Caco-2 (cell line): Measurements from ENCODE around the gene SLC9A1. TPM values are rescaled to one million over a fixed set of nuclear protein-coding genes. Genes with fewer than 3 reads are reported as not detected.

ENCODE experiments used
- BruUV-seq: library from RNA; stranded (reverse); fragments of 400-500 nt; replicated peaks from 2 replicates; lab custom pipeline; 2021; lab: Mats Ljungman, UMichigan
- CTCF ChIA-PET: fragments of 300-600 bp; sonication (Branson Sonifier 250); formaldehyde crosslinking; loops from one replicate; lab custom pipeline; 2022; ENCODE audit warnings: antibody characterized with exemption; lab: Charles Lee
- POLR2A ChIA-PET: fragments of 300-600 bp; sonication (Branson Sonifier 250); formaldehyde crosslinking; loops from one replicate; lab custom pipeline; 2022; ENCODE audit warnings: antibody characterized with exemption; lab: Charles Lee
- DNase-seq, 2 experiments: peaks; one replicate each; pipeline versions ENCODE4 v3.0.0 to v3.0.0-alpha.2; 2020 to 2022
- H3K27me3 ChIP-seq: replicated peaks from 2 replicates; pipeline ENCODE4 v1.6.0; 2011; ENCODE audit warnings: low read length; ENCODE audit not compliant: control insufficient read depth, insufficient read depth
- H3K36me3 ChIP-seq: 2 replicates; pipeline ENCODE4 v1.5.1; 2011; ENCODE audit warnings: low read length; ENCODE audit not compliant: control insufficient read depth, insufficient read depth
- H3K4me1 ChIP-seq: fragments of 250-450 bp; sonication (Bioruptor Pico); 2 replicates; pipeline ENCODE4 v1.5.1; 2020; ENCODE audit warnings: mild to moderate bottlenecking
- H3K4me3 ChIP-seq: 2 replicates; pipeline ENCODE4 v1.5.1; 2011; ENCODE audit warnings: low read depth, mild to moderate bottlenecking, control low read depth, low read length
- H3K9me3 ChIP-seq: fragments of 250-450 bp; sonication (Bioruptor Pico); 2 replicates; pipeline ENCODE4 v1.5.1; 2020; ENCODE audit warnings: mild to moderate bottlenecking, moderate library complexity
- H3K27ac Mint-ChIP-seq: one replicate; pipeline ENCODE4 v1.8.0; 2022; ENCODE audit warnings: mixed read lengths; ENCODE audit not compliant: unreplicated experiment
- H3K27me3 Mint-ChIP-seq: one replicate; pipeline ENCODE4 v1.8.0; 2022; ENCODE audit warnings: mixed read lengths; ENCODE audit not compliant: insufficient read depth, unreplicated experiment
- H3K36me3 Mint-ChIP-seq: one replicate; pipeline ENCODE4 v1.8.0; 2022; ENCODE audit warnings: mild to moderate bottlenecking, mixed read lengths; ENCODE audit not compliant: insufficient read depth, unreplicated experiment
- H3K4me1 Mint-ChIP-seq: one replicate; pipeline ENCODE4 v1.8.0; 2022; ENCODE audit warnings: low read depth, mixed read lengths; ENCODE audit not compliant: unreplicated experiment
- H3K4me3 Mint-ChIP-seq: one replicate; pipeline ENCODE4 v1.8.0; 2022; ENCODE audit warnings: mild to moderate bottlenecking, moderate library complexity, mixed read lengths; ENCODE audit not compliant: unreplicated experiment
- H3K9me3 Mint-ChIP-seq: one replicate; pipeline ENCODE4 v1.8.0; 2022; ENCODE audit warnings: mixed read lengths; ENCODE audit not compliant: unreplicated experiment
- intact Hi-C: fragments of 100-400 bp; cut with micrococcal nuclease; formaldehyde crosslinking; loops from one replicate; pipeline ENCODE4 v1.10.0; 2022; ENCODE audit not compliant: unreplicated experiment
- total RNA-seq: library from RNA; stranded (reverse); gene quantifications from 2 replicates; pipeline ENCODE4 v1.2.3, GENCODE V29; 2022
- TF ChIP-seq, protein P1 (sequence below), 2 experiments: fragments of 200-600 bp in 1 of 2; IDR thresholded peaks; 1 replicate in 1 of 2; 2 replicates in 1 of 2; pipeline versions ENCODE4 v1.5.1 to v1.8.0; 2011 to 2022; ENCODE audit warnings: antibody characterized with exemption in 1 of 2, control low read depth in 1 of 2, inconsistent platforms in 1 of 2, low read depth in 1 of 2, low read length in 1 of 2, mild to moderate bottlenecking in 1 of 2, moderate library complexity in 1 of 2; ENCODE audit not compliant: insufficient read depth in 1 of 2, severe bottlenecking in 1 of 2, unreplicated experiment in 1 of 2

The SLC9A1 gene
- total RNA-seq, 1 experiment from 2014 or later: 28.9 TPM

GRCh38 chr1:27136998-27137542 is 17.9 kb downstream of the SLC9A1 start:
- TF ChIP-seq, protein P1, sequence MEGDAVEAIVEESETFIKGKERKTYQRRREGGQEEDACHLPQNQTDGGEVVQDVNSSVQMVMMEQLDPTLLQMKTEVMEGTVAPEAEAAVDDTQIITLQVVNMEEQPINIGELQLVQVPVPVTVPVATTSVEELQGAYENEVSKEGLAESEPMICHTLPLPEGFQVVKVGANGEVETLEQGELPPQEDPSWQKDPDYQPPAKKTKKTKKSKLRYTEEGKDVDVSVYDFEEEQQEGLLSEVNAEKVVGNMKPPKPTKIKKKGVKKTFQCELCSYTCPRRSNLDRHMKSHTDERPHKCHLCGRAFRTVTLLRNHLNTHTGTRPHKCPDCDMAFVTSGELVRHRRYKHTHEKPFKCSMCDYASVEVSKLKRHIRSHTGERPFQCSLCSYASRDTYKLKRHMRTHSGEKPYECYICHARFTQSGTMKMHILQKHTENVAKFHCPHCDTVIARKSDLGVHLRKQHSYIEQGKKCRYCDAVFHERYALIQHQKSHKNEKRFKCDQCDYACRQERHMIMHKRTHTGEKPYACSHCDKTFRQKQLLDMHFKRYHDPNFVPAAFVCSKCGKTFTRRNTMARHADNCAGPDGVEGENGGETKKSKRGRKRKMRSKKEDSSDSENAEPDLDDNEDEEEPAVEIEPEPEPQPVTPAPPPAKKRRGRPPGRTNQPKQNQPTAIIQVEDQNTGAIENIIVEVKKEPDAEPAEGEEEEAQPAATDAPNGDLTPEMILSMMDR (IDR thresholded peaks at IDR 0.05; ENCODE audit: insufficient read depth in 1 of 2, low read depth in 1 of 2, low read length in 1 of 2, severe bottlenecking in 1 of 2, unreplicated experiment in 1 of 2): no peak
- Mint-ChIP-seq H3K9me3 (no peaks in the 10 kb centered on the region), H3K36me3 (peaks cover 21% of the 10 kb centered on the region), H3K27me3 (no peaks in the 10 kb centered on the region), H3K4me3 (no peak overlapping the region), H3K4me1 (peaks cover 10% of the 10 kb centered on the region), H3K27ac (no peak overlapping the region)
- no peaks in the 10 kb centered on the region for H3K27me3 ChIP-seq
- ChIA-PET POLR2A (no interaction called here), CTCF (no interaction called here)
- H3K4me3 ChIP-seq: no peak overlapping the region
- H3K9me3 ChIP-seq: no peaks in the 10 kb centered on the region
- BruUV-seq: no TSS peak
- intact Hi-C loops: no loop called here
- no peak for DNase-seq
- H3K36me3 ChIP-seq: no peaks in the 10 kb centered on the region
- H3K4me1 ChIP-seq: no peaks in the 10 kb centered on the region

- H3K27me3 ChIP-seq: no peaks in the 10 kb centered on the region
- H3K36me3 ChIP-seq: no peaks in the 10 kb centered on the region
- no peaks in the 10 kb centered on the region for H3K9me3 ChIP-seq
- ChIA-PET POLR2A (no interaction called here), CTCF (no interaction called here)
- H3K27me3 Mint-ChIP-seq: no peaks in the 10 kb centered on the region
- H3K4me3 Mint-ChIP-seq: no peak overlapping the region
- H3K4me1 Mint-ChIP-seq: peaks cover 10% of the 10 kb centered on the region
- DNase-seq: no peak
- BruUV-seq: no TSS peak
- TF ChIP-seq, protein P1 (IDR thresholded peaks at IDR 0.05; ENCODE audit: insufficient read depth in 1 of 2, low read depth in 1 of 2, low read length in 1 of 2, severe bottlenecking in 1 of 2, unreplicated experiment in 1 of 2): no peak
- no peak overlapping the region for H3K4me3 ChIP-seq
- no peaks in the 10 kb centered on the region for H3K4me1 ChIP-seq
- H3K36me3 Mint-ChIP-seq: peaks cover 21% of the 10 kb centered on the region
- no peak overlapping the region for H3K27ac Mint-ChIP-seq
- no peaks in the 10 kb centered on the region for H3K9me3 Mint-ChIP-seq
- intact Hi-C loops: no loop called here
Observed at GRCh38 chr1:27136236-27136551, 18.7 kb downstream of the SLC9A1 start.

GRCh38 chr1:27135541-27136235 is 19.2 kb downstream of the SLC9A1 start:
- Histone ChIP-seq H3K9me3 (no peaks in the 10 kb centered on the region), H3K27me3 (no peaks in the 10 kb centered on the region), H3K4me1 (no peaks in the 10 kb centered on the region), H3K36me3 (no peaks in the 10 kb centered on the region), H3K4me3 (no peak overlapping the region)
- POLR2A ChIA-PET: no interaction called here
- peaks cover 10% of the 10 kb centered on the region for H3K4me1 Mint-ChIP-seq
- intact Hi-C loops: no loop called here
- no peak overlapping the region for H3K4me3 Mint-ChIP-seq
- TF ChIP-seq, protein P1 (IDR thresholded peaks at IDR 0.05; ENCODE audit: insufficient read depth in 1 of 2, low read depth in 1 of 2, low read length in 1 of 2, severe bottlenecking in 1 of 2, unreplicated experiment in 1 of 2): no peak
- H3K36me3 Mint-ChIP-seq: peaks cover 21% of the 10 kb centered on the region
- H3K27me3 Mint-ChIP-seq: no peaks in the 10 kb centered on the region
- CTCF ChIA-PET: no interaction called here
- BruUV-seq: no TSS peak
- no peaks in the 10 kb centered on the region for H3K9me3 Mint-ChIP-seq
- H3K27ac Mint-ChIP-seq: no peak overlapping the region
- DNase-seq: no peak
